Left renal cortex interstitium (tissue), 4 donors: Measurements from ENCODE around the gene IL1R2. TPM values are rescaled to one million over a fixed set of nuclear protein-coding genes. Genes with fewer than 3 reads are reported as not detected.
"Not testable (repeated sequence)": the region's sequence is repeated elsewhere in the genome, so short reads cannot be mapped to it uniquely, and the experiment has no call there.

Experiments used
- DNase-seq, 4 donors: peaks; one replicate each; pipeline ENCODE4 v3.0.0-alpha.2; 2013; ENCODE audit warnings: low read depth in 4 of 4, low spot score in 2 of 4, missing footprints in 1 of 4
- polyA plus RNA-seq, 4 donors: library from polyadenylated mRNA; unstranded; fragments of 120-200 nt; gene quantifications; one replicate each; pipeline ENCODE4 v1.2.1, GENCODE V29; 2013; ENCODE audit not compliant: insufficient read length in 4 of 4

IL1R2 gene
- polyA plus RNA-seq, 4 donors, result 0.27 to 0.59 (median 0.46) TPM

DNA sequence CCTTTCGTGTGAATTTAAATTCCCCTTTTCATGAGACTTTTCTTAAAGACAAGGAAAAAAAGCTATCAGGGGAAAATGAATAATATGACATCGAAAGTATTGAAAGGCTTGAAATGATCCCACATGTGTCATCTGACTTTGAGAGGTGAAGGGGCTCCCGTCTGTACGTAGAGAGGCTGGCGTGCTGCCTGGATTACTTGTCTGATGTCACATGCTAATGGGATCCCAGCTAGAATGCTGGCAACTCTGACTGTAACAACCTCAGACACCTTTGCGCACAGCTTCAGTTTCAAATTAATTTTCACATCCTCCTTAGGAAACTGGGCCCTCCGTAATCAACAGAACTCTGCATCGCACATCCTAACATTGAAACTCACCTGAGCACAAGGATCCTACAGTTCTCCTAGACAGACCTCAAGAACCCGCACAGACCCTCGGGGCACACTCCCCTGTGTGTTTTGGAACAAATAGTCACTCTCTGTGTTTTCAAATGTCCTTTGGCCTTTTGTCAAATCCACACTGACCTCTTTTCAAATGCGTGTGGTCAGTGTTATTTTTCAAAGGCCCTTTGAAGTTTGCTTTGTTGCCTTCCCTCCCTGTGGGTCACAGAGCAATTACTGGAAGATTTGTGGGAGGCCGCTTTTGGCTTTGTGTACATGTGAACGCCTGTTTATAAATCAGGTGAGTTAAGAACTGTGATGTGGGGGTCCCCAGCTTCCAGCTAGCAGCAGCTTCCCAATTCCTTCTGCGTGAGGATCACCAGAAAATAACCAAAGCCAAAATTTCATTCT lies 65.9 kb downstream of the IL1R2 start:
- no peak for DNase-seq

DNA sequence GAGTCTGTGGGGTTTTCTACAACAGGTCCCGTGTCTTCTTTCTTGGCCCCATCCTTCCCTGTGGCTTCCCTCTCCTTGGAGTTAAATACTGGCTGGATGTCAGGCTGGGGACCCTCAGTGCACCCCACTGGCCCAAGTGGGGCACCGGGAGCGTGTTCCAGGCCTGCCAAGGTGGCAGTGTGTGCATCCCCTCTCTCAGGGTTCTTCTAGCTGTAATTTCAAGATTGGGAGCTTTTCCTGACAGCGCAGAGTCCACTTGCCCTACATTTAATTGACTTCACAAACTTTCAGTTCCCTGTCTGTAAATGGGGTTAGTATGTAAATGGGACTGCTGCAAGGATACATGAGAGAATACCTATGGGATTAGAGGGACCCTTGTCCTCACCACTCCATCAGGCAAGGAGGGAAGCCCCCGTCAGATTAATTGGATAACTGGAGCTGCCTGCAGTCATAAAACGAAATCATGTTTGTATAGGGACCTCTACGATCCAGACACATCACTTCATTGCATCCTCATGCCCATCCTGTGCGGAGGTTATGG lies 66.6 kb downstream of the IL1R2 start:
- DNase-seq, result no peak

- no peak for DNase-seq
Observed at GRCh38 chr2:102059151-102059550, 67.4 kb downstream of the IL1R2 start.

- no peak for DNase-seq
Observed at GRCh38 chr2:102060047-102060446, 68.3 kb downstream of the IL1R2 start.

GRCh38 chr2:102060792-102061191 lies 69.0 kb downstream of the IL1R2 start:
- DNase-seq, result no peak

- no peak for DNase-seq
Observed at GRCh38 chr2:102061286-102061699, 69.5 kb downstream of the IL1R2 start.

GRCh38 chr2:102061962-102062795 lies 70.4 kb downstream of the IL1R2 start:
- DNase-seq, result no peak

GRCh38 chr2:102062802-102063201 lies 71.0 kb downstream of the IL1R2 start:
- no peak for DNase-seq

GRCh38 chr2:102063487-102063911 lies 71.7 kb downstream of the IL1R2 start:
- no peak for DNase-seq

- DNase-seq, result no peak
Observed at GRCh38 chr2:102063941-102064678, 72.3 kb downstream of the IL1R2 start.

GRCh38 chr2:102064679-102065674 lies 73.2 kb downstream of the IL1R2 start:
- DNase-seq, result no peak

DNA sequence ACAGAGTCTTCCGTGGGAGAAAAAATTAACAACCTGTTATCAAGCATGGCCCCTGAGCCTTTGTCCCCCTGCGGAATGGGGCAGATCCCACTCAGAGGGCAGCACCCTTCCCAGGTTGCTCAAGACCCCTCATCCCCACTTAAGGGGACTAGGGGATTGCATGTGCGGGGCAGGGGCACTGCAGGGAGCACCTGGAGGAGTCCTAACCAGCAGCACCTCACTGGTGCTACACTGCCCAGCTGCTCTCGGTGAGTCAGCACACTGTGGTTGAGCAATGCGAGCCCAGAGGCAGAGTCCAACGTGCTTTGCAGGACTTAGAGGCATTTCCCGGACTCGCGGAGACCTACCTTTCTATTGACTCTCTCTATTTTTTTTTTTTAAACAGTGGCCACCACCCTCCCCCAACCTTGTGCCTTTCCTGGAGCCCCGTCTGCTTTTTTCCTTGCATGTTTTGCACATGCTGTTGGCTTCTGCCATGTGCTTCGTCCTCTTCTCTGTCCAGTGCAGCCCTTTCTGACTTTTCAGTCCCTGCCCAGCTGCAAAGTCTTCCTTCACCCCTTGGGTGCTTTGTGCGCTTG lies 74.0 kb downstream of the IL1R2 start:
- no peak for DNase-seq

- DNase-seq, result no peak
Observed at GRCh38 chr2:102066554-102066953, 74.8 kb downstream of the IL1R2 start.

GRCh38 chr2:102068126-102068525 lies 76.4 kb downstream of the IL1R2 start:
- DNase-seq, result not testable (repeated sequence)

DNA sequence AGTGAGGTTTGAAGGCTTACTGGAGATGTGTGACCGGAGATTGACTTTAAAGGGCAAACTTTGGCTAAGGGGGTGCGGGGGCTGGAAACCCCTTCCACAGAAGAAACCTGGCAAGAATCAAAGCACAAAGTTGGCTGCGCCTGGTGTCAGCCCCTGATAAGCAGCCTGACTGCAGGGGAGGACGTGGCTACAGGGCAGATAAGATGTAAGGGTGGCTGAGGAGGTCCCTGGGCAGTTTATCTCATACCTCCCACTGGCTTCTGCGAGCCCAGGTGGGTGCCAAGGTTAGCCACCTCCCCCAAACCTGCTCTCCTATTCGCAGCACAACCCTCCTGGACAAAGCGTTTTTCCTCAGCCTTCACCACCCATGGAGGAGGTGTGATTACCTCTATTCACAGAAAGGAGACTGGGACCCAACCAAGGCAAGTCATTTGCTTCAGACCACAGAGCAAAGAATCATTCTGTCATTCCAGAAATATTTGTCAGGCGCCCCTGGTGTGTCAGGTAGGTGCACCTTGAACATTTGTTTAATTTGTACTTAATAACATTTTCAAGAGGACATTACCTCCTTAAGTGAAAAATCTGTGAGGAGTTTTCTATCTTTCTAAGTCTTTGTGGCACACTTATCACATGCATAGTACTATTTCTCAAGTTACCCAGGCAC lies 77.7 kb downstream of the IL1R2 start:
- DNase-seq, result no peak

GRCh38 chr2:102070058-102070642 lies 78.4 kb downstream of the IL1R2 start:
- DNase-seq, result no peak

- no peak for DNase-seq
Observed at GRCh38 chr2:102072741-102073140, 81.0 kb downstream of the IL1R2 start.

DNA sequence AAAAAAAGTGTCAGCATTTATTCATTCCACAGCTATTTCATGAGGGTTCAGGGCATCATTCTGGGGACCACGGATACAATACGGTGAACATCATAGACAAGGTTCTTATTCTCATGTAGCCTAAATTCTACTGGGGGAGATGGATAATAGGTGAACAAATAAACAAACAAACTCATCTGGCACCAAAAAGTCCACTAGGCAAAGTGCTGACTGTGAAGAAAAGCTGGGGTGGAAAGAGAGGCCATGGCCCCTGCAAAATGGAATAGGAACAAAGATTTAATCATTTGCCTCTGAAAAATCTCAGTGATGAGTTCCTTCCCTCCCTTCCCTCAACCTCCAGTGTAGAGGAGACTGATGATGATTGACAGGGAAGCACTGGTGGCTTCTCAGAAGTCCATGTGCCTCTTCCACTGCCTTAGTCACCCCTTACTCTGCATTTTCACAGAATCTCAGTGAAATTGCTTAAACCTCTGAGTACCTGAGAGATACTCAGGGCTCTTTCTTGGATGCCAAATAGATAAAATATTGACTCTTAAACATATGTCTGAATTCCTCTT lies 81.5 kb downstream of the IL1R2 start:
- DNase-seq, result no peak
